Endothelial cell (in vitro differentiated cells): ENCODE data around the gene F8. TPM values are rescaled to one million over a fixed set of nuclear protein-coding genes. Genes with fewer than 3 reads are reported as not detected.

Experiments used
- DNase-seq: peaks from one replicate; pipeline ENCODE4 v3.0.0; 2021; ENCODE audit warnings: low spot score
- H3K27ac Mint-ChIP-seq: one replicate; pipeline ENCODE4 v1.8.0; 2021; ENCODE audit warnings: mixed read lengths, inconsistent platforms; ENCODE audit not compliant: unreplicated experiment
- H3K27me3 Mint-ChIP-seq: one replicate; pipeline ENCODE4 v1.8.0; 2021; ENCODE audit warnings: mild to moderate bottlenecking, moderate library complexity, mixed read lengths, inconsistent platforms; ENCODE audit not compliant: unreplicated experiment
- H3K36me3 Mint-ChIP-seq: one replicate; pipeline ENCODE4 v1.8.0; 2021; ENCODE audit warnings: mild to moderate bottlenecking, low read depth, mixed read lengths, inconsistent platforms; ENCODE audit not compliant: unreplicated experiment
- H3K4me1 Mint-ChIP-seq: one replicate; pipeline ENCODE4 v1.8.0; 2021; ENCODE audit warnings: mild to moderate bottlenecking, mixed read lengths, inconsistent platforms; ENCODE audit not compliant: unreplicated experiment
- H3K4me3 Mint-ChIP-seq: one replicate; pipeline ENCODE4 v1.8.0; 2021; ENCODE audit warnings: mild to moderate bottlenecking, mixed read lengths, inconsistent platforms; ENCODE audit not compliant: unreplicated experiment
- H3K9me3 Mint-ChIP-seq: one replicate; pipeline ENCODE4 v1.8.0; 2021; ENCODE audit warnings: mixed read lengths, inconsistent platforms; ENCODE audit not compliant: unreplicated experiment
- CTCF ChIP-seq: fragments of 200-600 bp; sonication (generic); IDR thresholded peaks from one replicate; pipeline ENCODE4 v1.5.0; 2021; ENCODE audit warnings: antibody characterized with exemption; ENCODE audit not compliant: unreplicated experiment
- total RNA-seq: library from RNA; stranded (reverse); fragmentation: NEBNext Ultra II Directional; extraction: Animal tissue kit (Norgen Biotek cat#: 25700); gene quantifications from one replicate; pipeline ENCODE4 v1.2.1, GENCODE V29; 2021; ENCODE audit not compliant: unreplicated experiment

Gene F8
- total RNA-seq, 1 donor from 2014 or later: 4.5 TPM

GRCh38 chrX:154815274-154815818, 207.2 kb downstream of the F8 start:
- no peaks in the 10 kb centered on the region for H3K9me3 Mint-ChIP-seq
- no peaks in the 10 kb centered on the region for H3K36me3 Mint-ChIP-seq
- H3K27me3 Mint-ChIP-seq: no peaks in the 10 kb centered on the region
- H3K4me1 Mint-ChIP-seq: no peaks in the 10 kb centered on the region
- H3K4me3 Mint-ChIP-seq: no peak overlapping the region
- H3K27ac Mint-ChIP-seq: no peak overlapping the region
- no peak for TF ChIP-seq CTCF
- no peak for DNase-seq

DNA sequence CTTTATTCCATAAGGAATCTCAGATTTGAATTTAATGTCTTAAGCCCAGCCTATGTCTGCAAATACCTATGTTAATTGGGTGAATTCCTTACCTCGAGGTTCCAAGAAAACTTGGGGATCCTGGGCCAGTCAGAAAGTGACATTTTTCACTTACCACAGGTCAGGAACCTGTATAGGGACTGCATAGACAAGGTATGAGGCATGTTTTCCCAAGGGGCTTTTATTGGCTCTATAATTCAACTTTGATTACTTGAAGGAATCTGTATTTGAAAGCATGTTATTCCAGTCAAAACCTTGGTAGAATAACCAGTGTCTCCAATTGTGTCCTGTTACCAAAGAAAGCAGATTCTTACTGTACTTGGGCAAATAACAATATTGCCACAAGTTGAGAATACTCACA, 208.7 kb downstream of the F8 start:
- Mint-ChIP-seq H3K36me3 (no peaks in the 10 kb centered on the region), H3K4me3 (no peak overlapping the region), H3K27me3 (no peaks in the 10 kb centered on the region), H3K27ac (no peak overlapping the region), H3K4me1 (no peaks in the 10 kb centered on the region), H3K9me3 (no peaks in the 10 kb centered on the region)
- DNase-seq: no peak
- no peak for TF ChIP-seq CTCF

GRCh38 chrX:154812341-154813101, 210.0 kb downstream of the F8 start:
- H3K27me3 Mint-ChIP-seq: no peaks in the 10 kb centered on the region
- no peaks in the 10 kb centered on the region for H3K9me3 Mint-ChIP-seq
- DNase-seq: no peak
- no peak for TF ChIP-seq CTCF
- no peak overlapping the region for H3K4me3 Mint-ChIP-seq
- no peaks in the 10 kb centered on the region for H3K36me3 Mint-ChIP-seq
- H3K4me1 Mint-ChIP-seq: no peaks in the 10 kb centered on the region
- H3K27ac Mint-ChIP-seq: no peak overlapping the region

DNA sequence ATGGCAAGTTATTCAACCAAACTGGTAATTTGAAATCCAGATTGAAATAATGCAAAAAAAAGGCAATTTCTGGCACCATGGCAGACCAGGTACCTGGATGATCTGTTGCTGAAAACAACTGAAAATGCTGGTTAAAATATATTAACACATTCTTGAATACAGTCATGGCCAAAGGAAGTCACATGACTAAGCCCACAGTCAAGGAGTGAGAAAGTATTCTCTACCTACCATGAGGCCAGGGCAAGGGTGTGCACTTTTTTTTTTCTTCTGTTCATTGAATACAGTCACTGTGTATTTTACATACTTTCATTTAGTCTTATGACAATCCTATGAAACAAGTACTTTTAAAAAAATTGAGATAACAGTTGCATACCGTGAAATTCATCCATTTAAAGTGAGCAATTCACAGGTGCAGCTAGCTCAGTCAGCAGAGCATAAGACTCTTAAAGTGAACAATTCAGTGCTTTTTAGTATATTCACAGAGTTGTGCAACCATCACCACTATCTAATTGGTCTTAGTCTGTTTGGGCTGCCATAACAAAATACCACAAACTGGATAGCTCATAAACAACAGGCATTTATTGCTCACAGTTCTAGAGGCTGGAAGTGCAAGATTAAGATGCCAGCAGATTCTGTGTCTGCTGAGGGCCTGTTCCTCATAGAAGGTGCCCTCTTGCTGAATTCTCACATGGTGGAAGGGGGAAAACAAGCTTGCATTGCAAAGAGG, 212.4 kb downstream of the F8 start:
- Mint-ChIP-seq H3K9me3 (no peaks in the 10 kb centered on the region), H3K27ac (no peak overlapping the region), H3K4me3 (no peak overlapping the region), H3K4me1 (no peaks in the 10 kb centered on the region), H3K36me3 (no peaks in the 10 kb centered on the region), H3K27me3 (no peaks in the 10 kb centered on the region)
- DNase-seq: no peak
- no peak for TF ChIP-seq CTCF
